Karpas-422 (cell line): ENCODE results near the gene FBXL12. TPM values are rescaled to one million over a fixed set of nuclear protein-coding genes. Genes with fewer than 3 reads are reported as not detected.
A peak's percentile ranks its signal among the peaks of the same experiment; 100 is the strongest.

ENCODE experiments used
- DNase-seq: peaks from one replicate; pipeline ENCODE4 v3.0.0-alpha.2; 2015
- H2AFZ ChIP-seq: fragments of 200-600 bp; sonication (generic); 2 replicates; pipeline ENCODE4 v1.6.1; 2014; ENCODE audit warnings: antibody characterized with exemption, low read length, mixed read lengths
- H3K27ac ChIP-seq: fragments of 200-600 bp; sonication (generic); 2 replicates; pipeline ENCODE4 v1.5.1; 2014; ENCODE audit warnings: mild to moderate bottlenecking, low read length, moderate library complexity
- H3K27me3 ChIP-seq: fragments of 200-600 bp; sonication (generic); 2 replicates; pipeline ENCODE4 v1.6.1; 2014; ENCODE audit warnings: low read length, mixed read lengths
- H3K36me3 ChIP-seq: fragments of 200-600 bp; sonication (generic); 2 replicates; pipeline ENCODE4 v1.6.1; 2014; ENCODE audit warnings: low read length, mixed read lengths; ENCODE audit not compliant: insufficient read depth
- H3K4me1 ChIP-seq: fragments of 200-600 bp; sonication (generic); 2 replicates; pipeline ENCODE4 v1.6.1; 2014; ENCODE audit warnings: mild to moderate bottlenecking, low read length, mixed read lengths
- H3K4me2 ChIP-seq: fragments of 200-600 bp; sonication (generic); 2 replicates; pipeline ENCODE4 v1.6.1; 2014; ENCODE audit warnings: low read length, low read depth, mild to moderate bottlenecking; ENCODE audit not compliant: poor library complexity, severe bottlenecking
- H3K4me3 ChIP-seq: fragments of 200-600 bp; sonication (generic); 2 replicates; pipeline ENCODE4 v1.5.1; 2014; ENCODE audit warnings: mild to moderate bottlenecking, antibody characterized with exemption, low read length, mixed read lengths
- H3K79me2 ChIP-seq: fragments of 200-600 bp; sonication (generic); 2 replicates; pipeline ENCODE4 v1.6.1; 2014; ENCODE audit warnings: mild to moderate bottlenecking, low read length, mixed read lengths
- H3K9ac ChIP-seq: fragments of 200-600 bp; sonication (generic); 2 replicates; pipeline ENCODE4 v1.6.0; 2014; ENCODE audit warnings: low read length
- H3K9me2 ChIP-seq: fragments of 200-600 bp; sonication (generic), shearing (Covaris generic); replicated peaks from 2 replicates; pipeline ENCODE4 v1.6.0; 2014; ENCODE audit warnings: mild to moderate bottlenecking, low read length, moderate library complexity; ENCODE audit not compliant: insufficient read depth
- H3K9me3 ChIP-seq: fragments of 300-700, 200-600 bp; sonication (generic); 2 replicates; pipeline ENCODE4 v1.6.1; 2014; ENCODE audit warnings: low read length, mixed read lengths
- H4K20me1 ChIP-seq: fragments of 200-600 bp; sonication (generic); 2 replicates; pipeline ENCODE4 v1.6.1; 2014; ENCODE audit warnings: mild to moderate bottlenecking, antibody characterized with exemption, low read length, low read depth; ENCODE audit not compliant: insufficient read depth
- total RNA-seq: library from RNA; depleted of rRNA; stranded (reverse); fragments of >200 nt; shearing (Covaris generic); gene quantifications from 2 replicates; pipeline ENCODE4 v1.2.3, GENCODE V29; 2014; ENCODE audit warnings: low replicate concordance

Gene FBXL12
- total RNA-seq, 1 experiment from 2014 or later = 40.7 TPM

DNA sequence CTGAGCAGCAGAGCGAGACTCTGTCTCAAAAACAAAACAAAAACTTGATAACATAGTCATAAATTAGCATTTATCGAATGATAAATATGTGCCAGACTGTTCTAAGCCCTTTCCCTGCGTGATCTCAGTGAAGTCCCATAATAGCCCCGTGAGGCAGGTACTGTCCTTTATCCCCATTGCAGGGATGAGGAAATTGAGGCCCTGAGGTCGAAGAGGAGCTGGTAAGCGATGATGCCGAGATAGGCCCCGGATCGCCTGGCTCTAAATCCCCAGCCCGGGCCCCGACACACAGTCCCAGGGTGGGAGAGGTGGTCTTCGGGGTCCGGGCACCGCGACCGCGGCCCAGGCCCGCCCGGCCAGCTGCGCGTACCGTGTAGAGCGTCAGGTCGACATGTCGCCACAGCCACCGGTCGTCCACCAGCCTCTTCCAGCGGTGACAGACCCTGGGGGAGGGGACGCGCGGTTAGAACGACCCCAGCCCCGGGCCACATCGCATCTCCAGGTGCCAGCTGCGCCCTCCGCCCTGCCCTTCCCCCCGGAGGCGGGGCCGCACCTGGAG lies 625 bp downstream of the FBXL12 start:
- Histone ChIP-seq H3K9me3 (no peaks in the 10 kb centered on the region; the same call in 1 of the 2 replicates), H3K4me3 (peak overlapping the region; percentile 98), H3K4me2 (peak overlapping the region; percentile 85), H4K20me1 (peaks cover 4% of the 10 kb centered on the region; the same call in 1 of the 2 replicates), H3K79me2 (peaks cover 46% of the 10 kb centered on the region), H3K4me1 (peaks cover 17% of the 10 kb centered on the region), H3K27me3 (no peaks in the 10 kb centered on the region), H3K9me2 (no peaks in the 10 kb centered on the region), H3K9ac (peak overlapping the region; percentile 98), H3K36me3 (peaks cover 12% of the 10 kb centered on the region; the same call in 1 of the 2 replicates), H3K27ac (peak overlapping the region; percentile 89), H2AFZ (peak overlapping the region; percentile 99; the same call in 1 of the 2 replicates)
- DNase-seq = no peak

GRCh38 chr19:9811139-9811538 lies 7.7 kb downstream of the FBXL12 start:
- peaks cover 18% of the 10 kb centered on the region for H3K36me3 ChIP-seq
- H3K9me2 ChIP-seq = no peaks in the 10 kb centered on the region
- H4K20me1 ChIP-seq = no peaks in the 10 kb centered on the region
- H3K9ac ChIP-seq = no peak overlapping the region
- no peaks in the 10 kb centered on the region for H3K27me3 ChIP-seq
- no peak overlapping the region for H2AFZ ChIP-seq
- no peak overlapping the region for H3K4me2 ChIP-seq
- H3K4me1 ChIP-seq = no peaks in the 10 kb centered on the region
- no peak overlapping the region for H3K27ac ChIP-seq
- no peak overlapping the region for H3K4me3 ChIP-seq
- H3K79me2 ChIP-seq = peaks cover 25% of the 10 kb centered on the region
- no peak for DNase-seq
- H3K9me3 ChIP-seq = no peaks in the 10 kb centered on the region; the same call in 1 of the 2 replicates

- no peak for DNase-seq
- peaks cover 9% of the 10 kb centered on the region for H3K79me2 ChIP-seq
- no peak overlapping the region for H3K27ac ChIP-seq
- no peaks in the 10 kb centered on the region for H3K4me1 ChIP-seq
- H4K20me1 ChIP-seq = no peaks in the 10 kb centered on the region
- H3K9me2 ChIP-seq = no peaks in the 10 kb centered on the region
- no peaks in the 10 kb centered on the region for H3K9me3 ChIP-seq
- no peaks in the 10 kb centered on the region for H3K27me3 ChIP-seq
- no peak overlapping the region for H3K9ac ChIP-seq
- H3K36me3 ChIP-seq = peaks cover 13% of the 10 kb centered on the region; the same call in 1 of the 2 replicates
- no peak overlapping the region for H3K4me2 ChIP-seq
- no peak overlapping the region for H3K4me3 ChIP-seq
- no peak overlapping the region for H2AFZ ChIP-seq
Observed at GRCh38 chr19:9808855-9809824, 9.7 kb downstream of the FBXL12 start.

GRCh38 chr19:9806803-9807202 lies 12.1 kb downstream of the FBXL12 start:
- no peak for DNase-seq

DNA sequence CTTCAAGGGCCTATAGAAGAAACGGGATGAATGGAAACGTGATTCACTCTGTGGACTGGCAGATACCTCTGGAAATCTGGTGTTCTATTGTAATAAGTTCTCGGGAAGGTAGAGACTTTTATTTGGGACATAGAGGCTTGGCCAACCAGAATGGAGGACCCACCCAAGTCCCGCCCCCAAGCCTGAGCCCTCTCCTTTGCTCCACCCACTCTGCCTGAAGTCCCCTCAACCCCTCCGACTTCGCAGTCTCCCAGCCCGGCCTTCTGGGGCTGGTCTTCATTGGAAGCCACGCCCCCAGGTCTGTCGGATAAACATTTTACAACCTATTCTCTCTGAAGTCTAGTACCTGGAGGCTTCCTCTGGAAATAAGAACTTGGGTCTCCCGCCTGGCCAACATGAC lies 16.9 kb downstream of the FBXL12 start:
- H3K4me3 ChIP-seq = no peak overlapping the region
- no peak overlapping the region for H3K4me2 ChIP-seq
- no peaks in the 10 kb centered on the region for H3K9me2 ChIP-seq
- peaks cover 9% of the 10 kb centered on the region; the same call in 1 of the 2 replicates for H3K36me3 ChIP-seq
- no peaks in the 10 kb centered on the region for H3K27me3 ChIP-seq
- H3K4me1 ChIP-seq = no peaks in the 10 kb centered on the region
- H4K20me1 ChIP-seq = no peaks in the 10 kb centered on the region
- H2AFZ ChIP-seq = no peak overlapping the region
- no peaks in the 10 kb centered on the region for H3K79me2 ChIP-seq
- no peak overlapping the region for H3K27ac ChIP-seq
- H3K9ac ChIP-seq = no peak overlapping the region
- no peaks in the 10 kb centered on the region for H3K9me3 ChIP-seq
- no peak for DNase-seq

More at GRCh38 chr19:9806803-9807202, 12.1 kb downstream of the FBXL12 start:
- H3K27me3 ChIP-seq = no peaks in the 10 kb centered on the region
- H2AFZ ChIP-seq = no peak overlapping the region
- no peak overlapping the region for H3K4me2 ChIP-seq
- H3K27ac ChIP-seq = no peak overlapping the region
- H3K79me2 ChIP-seq = no peaks in the 10 kb centered on the region
- H4K20me1 ChIP-seq = no peaks in the 10 kb centered on the region
- H3K36me3 ChIP-seq = peaks cover 18% of the 10 kb centered on the region; the same call in 1 of the 2 replicates
- H3K9ac ChIP-seq = no peak overlapping the region
- no peaks in the 10 kb centered on the region for H3K9me3 ChIP-seq
- no peaks in the 10 kb centered on the region for H3K9me2 ChIP-seq
- no peak overlapping the region for H3K4me3 ChIP-seq
- no peaks in the 10 kb centered on the region for H3K4me1 ChIP-seq

DNA sequence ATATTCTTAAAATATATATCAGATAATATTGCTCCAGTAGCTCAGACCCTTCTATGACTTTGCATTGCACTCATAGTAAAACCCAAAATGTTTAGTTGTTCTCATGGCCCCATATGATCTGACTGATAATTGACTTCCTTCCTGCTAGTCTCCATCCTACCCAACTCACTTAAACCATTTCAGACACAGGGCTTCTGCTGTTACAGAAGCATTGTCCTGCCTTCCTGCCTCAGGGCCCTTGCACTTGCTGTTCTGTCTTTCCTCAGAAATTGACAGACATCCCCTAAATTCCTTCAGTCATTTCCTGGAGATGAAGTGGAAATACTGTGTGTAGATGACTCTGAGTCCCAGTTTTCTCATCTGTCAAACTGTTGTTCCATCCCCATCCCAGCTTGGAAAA lies 19.7 kb downstream of the FBXL12 start:
- no peaks in the 10 kb centered on the region for H3K79me2 ChIP-seq
- no peak overlapping the region for H3K4me3 ChIP-seq
- no peak overlapping the region for H3K9ac ChIP-seq
- no peaks in the 10 kb centered on the region for H3K9me2 ChIP-seq
- H2AFZ ChIP-seq = no peak overlapping the region
- H3K27ac ChIP-seq = no peak overlapping the region
- no peak for DNase-seq
- no peaks in the 10 kb centered on the region for H3K27me3 ChIP-seq
- H3K9me3 ChIP-seq = no peaks in the 10 kb centered on the region
- no peaks in the 10 kb centered on the region for H4K20me1 ChIP-seq
- peaks cover 6% of the 10 kb centered on the region; the same call in 1 of the 2 replicates for H3K36me3 ChIP-seq
- H3K4me1 ChIP-seq = peaks cover 4% of the 10 kb centered on the region
- H3K4me2 ChIP-seq = no peak overlapping the region

DNA sequence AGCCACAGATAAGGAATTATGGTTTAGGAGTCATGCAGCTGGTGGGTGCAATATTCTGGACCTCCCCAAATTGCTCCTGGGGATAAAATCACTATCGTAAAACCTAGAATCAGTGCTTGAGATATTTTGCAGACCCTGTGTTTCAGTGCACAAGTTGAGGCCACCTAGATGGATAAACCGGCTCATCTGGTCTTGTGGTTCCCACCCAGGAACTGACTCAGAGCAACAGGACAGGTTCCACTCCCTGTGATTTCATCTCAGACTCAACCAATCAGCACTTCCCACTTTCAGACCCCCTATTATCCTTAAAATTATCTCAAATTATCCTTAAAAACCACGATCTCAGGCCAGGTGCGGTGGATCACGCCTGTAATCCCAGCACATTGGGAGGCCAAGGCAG lies 21.0 kb downstream of the FBXL12 start:
- no peak overlapping the region for H3K27ac ChIP-seq
- peaks cover 12% of the 10 kb centered on the region for H3K4me1 ChIP-seq
- H3K9me2 ChIP-seq = no peaks in the 10 kb centered on the region
- H3K4me3 ChIP-seq = no peak overlapping the region
- H3K27me3 ChIP-seq = no peaks in the 10 kb centered on the region
- no peaks in the 10 kb centered on the region for H4K20me1 ChIP-seq
- H3K9ac ChIP-seq = no peak overlapping the region
- H3K9me3 ChIP-seq = no peaks in the 10 kb centered on the region
- H3K4me2 ChIP-seq = no peak overlapping the region
- no peaks in the 10 kb centered on the region for H3K79me2 ChIP-seq
- no peak overlapping the region for H2AFZ ChIP-seq
- no peak for DNase-seq
- H3K36me3 ChIP-seq = no peaks in the 10 kb centered on the region

DNA sequence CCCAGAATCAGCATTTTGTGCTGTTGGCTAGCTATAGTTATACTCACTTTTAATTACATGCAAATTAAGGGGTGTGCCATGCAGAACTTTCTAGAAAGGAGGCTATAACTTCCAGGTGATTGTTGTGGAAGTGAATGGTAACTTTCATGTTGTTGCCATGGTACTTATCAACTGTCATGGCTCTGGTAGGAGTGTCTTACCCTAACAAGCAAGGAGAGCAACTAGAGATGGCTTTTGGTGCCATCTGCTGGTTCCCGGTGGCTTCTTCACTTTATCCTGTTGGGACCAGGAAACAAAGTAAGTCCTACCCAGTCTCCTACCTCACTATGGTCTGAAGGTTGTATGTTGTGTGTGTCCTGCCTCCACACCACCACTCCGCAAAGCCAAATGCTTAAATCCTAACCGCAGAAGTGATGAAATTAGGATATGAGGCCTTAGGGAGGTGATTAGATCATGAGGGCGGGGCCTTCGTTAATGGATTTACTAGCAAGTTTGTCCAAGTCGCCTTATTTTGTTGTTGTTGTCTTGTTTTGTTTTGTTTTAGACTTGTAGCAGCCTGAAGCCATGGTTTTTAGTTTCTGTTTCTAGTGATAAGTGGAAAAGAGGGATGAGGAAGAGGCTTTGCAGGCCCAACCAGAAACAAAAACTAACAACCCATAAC lies 22.6 kb downstream of the FBXL12 start:
- Histone ChIP-seq H3K4me3 (no peak overlapping the region), H3K79me2 (no peaks in the 10 kb centered on the region), H4K20me1 (no peaks in the 10 kb centered on the region), H2AFZ (no peak overlapping the region; the same call in 1 of the 2 replicates), H3K27me3 (no peaks in the 10 kb centered on the region), H3K36me3 (no peaks in the 10 kb centered on the region), H3K9me3 (no peaks in the 10 kb centered on the region), H3K27ac (no peak overlapping the region), H3K9ac (no peak overlapping the region), H3K4me2 (no peak overlapping the region), H3K9me2 (no peaks in the 10 kb centered on the region), H3K4me1 (peaks cover 13% of the 10 kb centered on the region)
- DNase-seq = peak; percentile 95
